NCI-H2196 (cell line): Measurements from ENCODE around the gene ACSF3.

ENCODE experiments used
- DNase-seq: peaks from one replicate; lab custom pipeline; 2025; ENCODE audit not compliant: unreplicated experiment; lab: John Stamatoyannopoulos, UW

Gene ACSF3

GRCh38 chr16:89108416-89108815 is 14.8 kb downstream of the ACSF3 start:
- no peak for DNase-seq

- DNase-seq = no peak
Measured at GRCh38 chr16:89110641-89111040, 17.0 kb downstream of the ACSF3 start.

GRCh38 chr16:89111263-89111662 is 17.6 kb downstream of the ACSF3 start:
- no peak for DNase-seq

- DNase-seq = no peak
Measured at GRCh38 chr16:89112377-89113151, 18.9 kb downstream of the ACSF3 start.

GRCh38 chr16:89113152-89113547 is 19.5 kb downstream of the ACSF3 start:
- DNase-seq = no peak

GRCh38 chr16:89113661-89114060 is 20.0 kb downstream of the ACSF3 start:
- DNase-seq = no peak

GRCh38 chr16:89114159-89114981 is 20.7 kb downstream of the ACSF3 start:
- DNase-seq = no peak

- DNase-seq = no peak
Measured at GRCh38 chr16:89115216-89115861, 21.7 kb downstream of the ACSF3 start.

GRCh38 chr16:89116341-89117226 is 22.9 kb downstream of the ACSF3 start:
- no peak for DNase-seq

- no peak for DNase-seq
Measured at GRCh38 chr16:89117227-89117974, 23.7 kb downstream of the ACSF3 start.

GRCh38 chr16:89117975-89118289 is 24.3 kb downstream of the ACSF3 start:
- no peak for DNase-seq

- no peak for DNase-seq
Measured at GRCh38 chr16:89118361-89119165, 24.9 kb downstream of the ACSF3 start.

GRCh38 chr16:89119166-89119621 is 25.5 kb downstream of the ACSF3 start:
- no peak for DNase-seq

GRCh38 chr16:89119661-89120141 is 26.0 kb downstream of the ACSF3 start:
- no peak for DNase-seq

- no peak for DNase-seq
Measured at GRCh38 chr16:89120281-89120680, 26.6 kb downstream of the ACSF3 start.

GRCh38 chr16:89120921-89121351 is 27.3 kb downstream of the ACSF3 start:
- DNase-seq = no peak

GRCh38 chr16:89121691-89122321 is 28.2 kb downstream of the ACSF3 start:
- no peak for DNase-seq

GRCh38 chr16:89122322-89122851 is 28.7 kb downstream of the ACSF3 start:
- peak; percentile 76 for DNase-seq
